HG02623 (cell line): Measurements from ENCODE around the gene ABCB6.

Source experiments
- ATAC-seq: cut with Tn5 transposase; IDR thresholded peaks from one replicate; pipeline ENCODE4 v1.9.1; 2021; ENCODE audit warnings: moderate library complexity; ENCODE audit not compliant: unreplicated experiment

ABCB6 gene

GRCh38 chr2:219245899-219246230 lies 27.1 kb upstream of the ABCB6 start:
- no peak for ATAC-seq

DNA sequence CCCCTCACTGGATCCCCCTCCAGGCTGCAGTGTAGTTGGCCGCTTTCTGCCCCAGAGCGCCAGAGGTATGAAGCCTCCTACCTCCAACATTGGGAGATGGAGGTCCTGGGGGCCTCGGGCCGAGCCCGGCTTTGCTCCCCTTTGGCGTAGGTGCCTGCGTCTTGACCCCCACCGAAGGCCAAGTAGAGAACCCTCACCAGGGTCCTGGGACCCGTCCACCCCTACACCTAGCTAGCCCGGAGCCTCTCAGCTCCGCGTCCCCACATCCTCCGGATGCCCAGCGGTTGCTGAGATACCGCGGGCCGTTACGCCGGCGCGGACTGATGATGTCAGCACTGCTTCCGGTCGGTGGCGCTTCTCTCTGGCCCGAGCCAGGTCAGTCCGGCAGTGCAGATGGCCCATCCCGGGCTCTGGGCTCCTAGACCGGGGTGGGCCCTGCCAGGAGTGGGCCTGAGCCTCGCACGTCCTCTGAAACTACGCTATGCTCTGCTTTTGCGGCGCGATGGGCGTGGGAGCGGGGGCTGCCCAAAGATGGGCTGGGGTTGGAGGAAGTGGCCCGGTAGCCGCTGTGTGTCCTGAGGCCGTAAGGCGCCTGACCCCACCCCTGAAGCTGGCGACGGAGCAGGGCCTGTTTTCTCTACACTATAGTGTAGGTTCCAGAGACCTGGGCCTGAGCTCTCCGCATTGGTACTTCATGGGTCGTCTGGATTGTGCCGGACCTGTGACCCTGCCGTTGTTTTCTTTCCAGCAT lies 26.6 kb upstream of the ABCB6 start, which contains the start of the genes GLB1L and STK16:
Gene GLB1L, minus strand, starts transcription at position 297 of the 751 bp plus-strand sequence. CDS start 1,871 bp downstream, outside the sequence.
Gene STK16, plus strand, starts transcription at position 332 of the 751 bp plus-strand sequence. CDS start 521 bp downstream, outside the sequence.
- peak; percentile 61 for ATAC-seq

DNA sequence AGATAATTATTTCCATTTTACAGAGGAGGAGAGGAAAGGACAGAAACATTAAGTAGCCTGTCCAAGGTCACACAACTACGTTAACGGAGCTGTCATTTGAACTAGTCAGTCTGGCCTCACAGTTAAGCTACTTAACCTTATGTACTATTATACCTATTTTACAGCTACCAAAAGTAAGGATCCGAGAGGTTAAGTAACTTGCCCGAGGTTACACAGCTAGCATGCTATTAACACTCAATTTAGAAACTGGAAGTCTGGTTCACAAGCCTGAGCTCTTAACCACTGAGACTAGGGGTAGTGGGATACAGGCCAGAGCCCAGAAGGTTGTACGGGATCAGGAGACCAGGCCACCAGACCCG lies 26.0 kb upstream of the ABCB6 start:
- ATAC-seq, result no peak

- ATAC-seq, result no peak
These were observed 24.6 kb upstream of the ABCB6 start for GRCh38 chr2:219243291-219243761.

DNA sequence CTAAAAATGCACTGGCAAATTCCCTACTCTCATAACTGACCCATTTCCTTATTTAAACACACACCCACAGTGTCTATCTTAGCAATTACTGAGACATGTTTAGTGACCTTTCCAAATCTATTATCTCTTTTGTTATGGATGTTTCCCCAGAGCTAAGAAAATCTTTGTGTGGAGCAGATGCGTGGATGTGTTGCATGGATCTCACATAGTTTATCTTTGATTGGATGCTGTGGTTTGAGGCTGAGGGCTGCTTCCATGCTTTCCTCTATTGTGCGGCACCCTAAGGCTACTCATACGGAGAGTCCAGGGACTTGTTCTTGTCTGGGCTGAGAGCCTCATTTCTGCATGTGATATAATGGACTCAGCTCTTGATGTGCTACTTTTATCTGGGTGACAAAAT lies 15.6 kb upstream of the ABCB6 start:
- ATAC-seq, result no peak

DNA sequence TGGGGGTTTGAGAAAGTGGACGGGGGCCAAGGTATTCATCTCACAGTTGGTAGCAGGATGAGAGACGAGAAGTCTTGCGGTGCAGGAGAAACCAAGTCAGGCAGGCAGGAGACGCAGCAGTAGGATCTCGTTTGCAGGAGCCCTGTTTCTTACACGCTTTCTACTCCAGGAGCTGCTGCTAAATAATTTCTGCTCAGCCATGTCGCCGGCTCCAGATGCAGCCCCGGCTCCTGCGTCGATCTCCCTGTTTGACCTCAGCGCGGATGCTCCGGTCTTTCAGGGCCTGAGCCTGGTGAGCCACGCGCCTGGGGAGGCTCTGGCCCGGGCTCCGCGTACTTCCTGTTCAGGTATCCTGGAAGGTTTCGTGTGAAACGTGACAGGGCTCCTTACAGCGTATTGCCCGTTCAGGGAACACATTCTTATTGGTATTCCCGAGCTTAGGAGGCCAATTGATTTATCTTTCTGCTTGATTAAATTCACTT lies 11.3 kb upstream of the ABCB6 start:
- peak; percentile 1 for ATAC-seq

GRCh38 chr2:219229305-219230058 lies 10.7 kb upstream of the ABCB6 start, which contains the start of the genes ANKZF1 and ATG9A:
Gene ANKZF1 (plus strand): TSS chr2:219229806. CDS start chr2:219230258, 452 bp downstream.
Gene ATG9A (minus strand): TSS chr2:219229636. CDS start chr2:219228024, 1,612 bp downstream.
- ATAC-seq, result peak; percentile 96

DNA sequence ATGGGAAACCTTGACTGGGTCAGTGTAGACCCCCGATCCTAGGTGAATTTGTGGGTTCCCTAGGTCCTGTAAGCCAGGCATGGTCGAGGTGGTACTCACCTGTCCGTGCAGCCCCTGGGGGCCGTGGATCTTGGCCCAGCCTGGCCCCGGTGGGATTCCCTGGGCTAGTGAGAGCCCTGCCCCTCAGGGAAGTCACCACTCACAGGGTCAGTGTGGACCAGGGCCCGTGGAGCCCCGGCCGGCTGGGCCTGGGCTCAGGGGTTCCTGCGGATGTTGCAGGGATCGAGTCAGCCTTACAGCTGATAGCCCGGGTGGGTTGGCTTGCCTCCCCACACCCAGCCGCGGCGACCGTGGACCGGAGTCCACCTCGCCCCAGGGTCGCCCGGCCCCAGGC lies 10.2 kb upstream of the ABCB6 start:
- ATAC-seq, result peak; percentile 9

GRCh38 chr2:219228041-219228910 lies 9.5 kb upstream of the ABCB6 start:
- no peak for ATAC-seq

- ATAC-seq, result no peak
These were observed 6.6 kb upstream of the ABCB6 start for GRCh38 chr2:219225350-219225749.

DNA sequence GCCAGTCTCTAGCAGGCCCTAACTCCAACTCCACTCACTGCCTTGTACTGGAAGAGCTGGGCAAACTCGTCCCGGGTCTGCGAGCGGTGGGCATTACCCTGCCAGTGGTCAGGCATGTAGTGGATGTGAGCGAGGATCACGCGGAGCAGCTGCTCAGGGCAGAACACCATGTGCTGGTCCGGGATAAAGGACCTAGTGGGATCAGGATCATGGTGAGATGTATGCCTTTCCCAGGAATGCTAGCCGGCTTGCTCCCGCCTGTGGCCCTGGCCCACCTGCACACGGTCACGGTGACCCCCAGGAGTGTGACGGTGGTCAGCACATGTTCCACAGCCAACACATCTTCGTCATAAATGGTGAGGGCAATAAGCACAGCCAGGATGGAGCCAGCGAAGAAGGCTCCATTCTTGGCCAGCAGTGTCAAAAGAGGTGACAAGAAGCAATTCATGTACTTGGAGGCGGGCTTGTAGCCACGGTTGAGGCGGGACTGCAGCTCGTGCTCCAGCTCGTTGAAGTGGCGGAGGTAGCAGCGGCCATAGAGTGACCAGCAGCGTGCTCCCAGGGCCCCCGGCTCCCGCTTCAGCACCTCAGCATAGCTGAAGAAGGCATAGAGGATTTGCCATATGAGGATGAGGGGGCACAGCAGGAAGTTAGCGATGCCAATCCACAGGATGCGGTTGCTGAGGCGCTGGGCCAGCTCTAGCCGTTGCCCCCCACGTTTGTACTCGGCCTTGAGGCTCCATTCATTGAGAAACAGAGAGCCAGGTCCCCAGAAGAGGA lies 5.3 kb upstream of the ABCB6 start:
- ATAC-seq, result no peak

DNA sequence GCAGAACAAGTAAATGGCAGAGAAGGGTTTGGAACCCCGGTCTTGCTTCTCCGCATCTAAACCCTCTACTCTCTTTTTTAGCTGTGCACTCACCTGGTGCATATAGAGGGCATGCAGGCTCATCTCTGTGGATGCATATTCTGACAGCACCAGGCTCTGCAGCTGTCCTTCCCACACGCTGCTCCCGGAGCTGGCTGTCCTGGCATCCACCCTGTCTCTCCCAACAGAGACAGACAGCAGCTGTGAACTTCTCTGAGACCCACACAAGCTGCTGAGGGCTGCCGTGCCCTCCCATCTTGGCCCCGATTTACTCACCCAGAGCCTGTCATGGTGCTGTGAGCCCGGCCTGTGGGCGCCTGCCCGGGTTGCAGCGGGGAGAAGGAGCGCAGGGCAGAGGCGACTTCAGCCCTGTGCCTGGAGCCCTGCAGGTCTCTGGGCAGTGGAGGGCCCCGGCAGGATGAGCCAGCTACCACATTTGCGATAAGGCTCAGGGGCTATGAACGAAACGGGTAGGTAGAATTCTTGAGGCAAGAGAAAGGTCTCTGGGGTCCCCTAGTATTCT lies 3.3 kb upstream of the ABCB6 start:
- no peak for ATAC-seq

DNA sequence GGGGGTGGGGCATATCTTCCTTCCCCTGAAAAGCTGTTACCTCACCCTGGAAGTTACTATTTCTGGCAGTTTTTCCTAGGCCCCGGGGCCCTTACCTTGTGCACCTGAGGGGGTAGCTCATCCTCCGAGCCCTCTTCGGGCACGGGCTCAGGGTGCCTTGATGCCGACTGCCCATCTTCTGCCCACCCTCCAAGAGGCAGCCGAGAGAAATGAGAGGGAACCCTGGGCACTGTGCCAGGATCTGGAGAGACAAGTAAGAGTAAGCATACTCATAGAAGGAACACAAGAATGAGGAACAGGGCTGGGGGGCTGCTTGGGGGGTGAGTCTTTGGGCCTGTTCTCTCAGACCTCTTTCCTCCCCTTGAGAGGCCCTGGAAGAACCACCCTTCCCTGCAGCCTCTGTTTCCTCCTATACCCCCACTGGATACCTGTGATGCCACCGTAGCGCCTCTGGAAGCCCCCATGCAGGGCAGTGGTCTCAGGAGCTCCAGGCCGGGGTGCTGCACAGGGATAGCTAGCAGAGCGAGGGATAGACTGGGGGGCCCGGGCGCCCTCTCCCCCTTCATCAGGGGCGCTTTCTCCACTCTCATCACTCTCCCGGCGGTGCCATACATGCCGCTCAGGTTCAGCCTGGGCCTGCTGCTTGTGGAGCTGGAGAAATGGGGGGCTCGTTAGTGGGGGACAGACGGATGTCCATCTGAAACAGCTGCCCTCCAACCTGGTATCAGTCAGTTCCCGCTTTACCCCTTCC lies 2.1 kb upstream of the ABCB6 start:
- ATAC-seq, result no peak

DNA sequence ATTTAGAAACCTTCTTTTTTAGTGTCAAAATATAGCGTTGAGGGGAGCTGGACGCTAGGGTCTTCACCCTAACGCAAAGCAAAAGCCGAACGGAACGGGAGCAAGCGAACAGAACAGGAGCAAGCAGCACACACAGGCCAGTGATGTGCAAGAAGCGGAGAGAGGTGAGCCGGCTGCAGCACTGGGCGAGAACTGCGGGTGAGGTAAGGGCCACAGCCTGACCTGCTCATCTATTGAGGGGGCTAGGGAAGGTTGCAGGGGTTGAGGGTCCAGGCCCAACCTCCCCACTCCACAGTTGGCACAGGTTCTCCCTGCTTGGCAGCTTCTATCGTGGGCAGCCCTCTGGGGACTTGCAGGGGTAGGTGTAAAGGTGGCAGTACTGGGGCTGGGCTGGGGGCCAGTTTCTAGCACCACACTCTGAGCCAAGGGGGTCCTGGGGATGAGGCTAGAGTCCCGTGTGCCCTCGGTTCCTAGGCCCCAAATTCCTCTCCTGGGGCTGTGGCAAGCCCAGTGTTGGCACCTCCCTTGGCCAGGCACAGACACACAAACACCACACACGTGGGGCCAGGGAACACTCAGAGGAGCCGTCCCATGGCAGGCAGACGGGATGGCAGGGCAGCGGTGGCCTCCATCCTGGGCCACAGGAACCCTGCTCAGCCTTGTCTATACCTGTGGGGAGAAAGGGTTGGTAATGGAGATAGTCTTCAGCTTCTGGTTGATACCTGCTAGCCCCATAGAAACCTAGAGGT lies 1.2 kb upstream of the ABCB6 start:
- ATAC-seq, result no peak

DNA sequence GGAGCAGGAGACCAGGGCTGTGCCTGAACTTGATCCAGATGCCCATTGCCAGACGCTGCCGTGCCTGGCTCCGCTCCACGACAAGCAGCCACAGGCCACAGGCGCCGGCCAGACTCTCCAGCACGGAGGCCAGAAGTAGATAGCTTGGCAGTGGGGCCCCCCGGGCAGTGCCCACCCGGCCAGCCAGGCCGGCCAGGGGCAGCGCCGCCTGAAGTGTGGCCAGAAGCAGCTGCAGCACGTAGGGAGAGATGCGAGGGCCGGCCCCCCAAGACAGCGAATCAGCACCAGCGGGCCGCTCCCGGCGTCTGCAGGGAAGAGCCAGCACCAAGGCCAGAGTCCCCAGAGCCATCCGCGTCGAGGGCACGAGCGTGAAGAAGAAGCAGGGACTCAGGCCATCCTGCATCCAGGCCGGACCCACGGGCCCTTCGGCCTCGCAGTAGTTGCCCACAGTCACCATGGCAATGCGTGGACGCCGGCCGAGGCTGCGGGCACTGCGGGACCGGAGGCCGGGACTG lies 484 bp downstream of the ABCB6 start:
- peak; percentile 18 for ATAC-seq

DNA sequence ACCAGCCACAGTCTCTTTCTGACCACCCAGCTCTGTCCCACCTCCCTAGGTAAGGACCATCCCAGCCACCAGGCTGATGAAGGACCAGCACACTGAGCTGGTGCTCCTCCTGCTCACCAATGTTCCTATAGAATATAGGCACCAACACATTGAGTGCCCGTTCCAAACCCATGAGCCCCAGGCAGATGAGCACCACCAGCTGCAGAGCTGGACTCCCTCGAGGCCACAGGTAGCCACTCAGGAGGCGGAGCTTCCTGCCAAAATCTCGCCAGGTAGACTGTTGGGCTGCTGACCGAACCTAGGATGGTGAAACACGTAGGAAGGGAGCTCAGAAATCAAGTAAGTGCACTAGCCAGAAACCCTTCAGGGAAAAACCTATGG lies 2.2 kb downstream of the ABCB6 start:
- no peak for ATAC-seq

- no peak for ATAC-seq
These were observed 2.8 kb downstream of the ABCB6 start for GRCh38 chr2:219215871-219216534.

DNA sequence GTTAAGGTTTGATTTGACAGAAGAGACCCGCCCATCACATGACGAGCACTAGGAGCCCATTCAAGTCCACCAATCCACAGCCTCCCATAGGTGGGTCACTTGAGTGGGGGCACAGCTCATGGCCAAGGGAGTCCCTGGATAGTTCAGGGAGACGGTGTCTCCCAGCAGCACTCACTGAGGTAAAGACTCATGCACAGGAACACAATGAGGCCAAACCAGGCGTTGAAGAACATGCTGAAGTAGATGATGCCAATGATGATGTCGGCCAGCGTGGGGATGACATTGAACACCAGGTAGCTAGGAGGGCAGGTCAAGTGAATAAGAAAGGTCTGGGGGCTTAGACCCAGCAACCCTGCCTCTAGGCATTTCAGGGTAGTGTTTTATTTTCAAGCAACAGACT lies 4.0 kb downstream of the ABCB6 start:
- no peak for ATAC-seq
